Panc1 (cell line): ENCODE data around the gene EPYC. TPM values are rescaled to one million over a fixed set of nuclear protein-coding genes. Genes with fewer than 3 reads are reported as not detected.

Source experiments
- ATAC-seq: fragments of 200-7000 bp; cut with Tn5 transposase; 2 replicates; pipeline ENCODE4 v1.9.1; 2020; ENCODE audit warnings: mild to moderate bottlenecking, moderate library complexity
- BruUV-seq: library from RNA; stranded (reverse); fragments of 400-500 nt; replicated peaks from 2 replicates; lab custom pipeline; 2021; lab: Mats Ljungman, UMichigan
- CTCF ChIA-PET: fragments of 300-600 bp; sonication (Branson Sonifier 250); formaldehyde crosslinking; loops from one replicate; lab custom pipeline; 2022; ENCODE audit warnings: antibody characterized with exemption; lab: Charles Lee
- POLR2A ChIA-PET: fragments of 300-600 bp; sonication (Branson Sonifier 250); formaldehyde crosslinking; loops from one replicate; lab custom pipeline; 2022; ENCODE audit warnings: antibody characterized with exemption; lab: Charles Lee
- DNase-seq: peaks from one replicate; pipeline ENCODE4 v3.0.0-alpha.2; 2010; ENCODE audit warnings: low read depth, low spot score
- H3K27ac ChIP-seq: 2 replicates; pipeline ENCODE4 v1.5.1; 2011; ENCODE audit warnings: mild to moderate bottlenecking, low read length, inconsistent platforms
- H3K27me3 ChIP-seq: fragments of 200-500 bp; sonication (Bioruptor generic); 2 replicates; pipeline ENCODE4 v1.6.0; 2014; ENCODE audit warnings: low read length, inconsistent platforms; ENCODE audit not compliant: control insufficient read depth, insufficient read depth
- H3K36me3 ChIP-seq: fragments of 200-500 bp; sonication (Bioruptor generic); 2 replicates; pipeline ENCODE4 v1.5.1; 2014; ENCODE audit warnings: inconsistent platforms, mild to moderate bottlenecking, low read length, moderate library complexity; ENCODE audit not compliant: control insufficient read depth, insufficient read depth
- H3K4me1 ChIP-seq: 2 replicates; pipeline ENCODE4 v1.5.1; 2011; ENCODE audit warnings: inconsistent platforms, mild to moderate bottlenecking, low read length, moderate library complexity; ENCODE audit not compliant: control insufficient read depth, insufficient read depth
- H3K4me3 ChIP-seq, 2 experiments: 2 replicates each; pipeline ENCODE4 v1.5.1; 2011 to 2012; ENCODE audit warnings: low read depth in 2 of 2, low read length in 2 of 2, mild to moderate bottlenecking in 2 of 2, inconsistent platforms in 1 of 2, moderate library complexity in 1 of 2
- H3K9me3 ChIP-seq: fragments of 200-500 bp; sonication (Bioruptor generic); 2 replicates; pipeline ENCODE4 v1.5.1; 2014; ENCODE audit warnings: low read depth, mild to moderate bottlenecking, inconsistent platforms, low read length, moderate library complexity; ENCODE audit not compliant: control insufficient read depth, insufficient read depth
- CTCF ChIP-seq: fragments of 450-650 bp; IDR thresholded peaks from 2 replicates; pipeline ENCODE4 v1.5.1; 2017; ENCODE audit warnings: mild to moderate bottlenecking
- POLR2AphosphoS5 ChIP-seq: IDR thresholded peaks from 2 replicates; pipeline ENCODE4 v1.6.1; 2012; ENCODE audit warnings: mild to moderate bottlenecking, low read depth, low read length, moderate library complexity
- REST ChIP-seq, 2 experiments: IDR thresholded peaks; 2 replicates each; pipeline ENCODE4 v1.6.1; 2011 to 2012; ENCODE audit warnings: low read depth in 2 of 2, control low read depth in 1 of 2, low read length in 1 of 2, mild to moderate bottlenecking in 1 of 2, moderate library complexity in 1 of 2; ENCODE audit not compliant: insufficient read depth in 1 of 2
- SIN3A ChIP-seq: IDR thresholded peaks from 2 replicates; pipeline ENCODE4 v1.6.1; 2012; ENCODE audit warnings: low read depth, mild to moderate bottlenecking, low read length, moderate library complexity, borderline replicate concordance; ENCODE audit not compliant: insufficient read depth
- TCF7L2 ChIP-seq: IDR thresholded peaks from 2 replicates; pipeline ENCODE4 v1.6.1; 2011; ENCODE audit warnings: mild to moderate bottlenecking, low read depth, low read length, inconsistent platforms
- in situ Hi-C: cut with HindIII; loops from 2 replicates; pipeline ENCODE4 v1.10.0; 2016; ENCODE audit warnings: low sequenced_read_pairs, low pct_unique_long_range_greater_than_20kb
- intact Hi-C: fragments of 100-400 bp; cut with micrococcal nuclease; formaldehyde crosslinking; loops from one replicate; pipeline ENCODE4 v1.10.0; 2022; ENCODE audit not compliant: unreplicated experiment
- total RNA-seq: library from RNA; stranded (reverse); gene quantifications from one replicate; pipeline ENCODE4 v1.2.1, GENCODE V29; 2021; ENCODE audit not compliant: unreplicated experiment

Gene EPYC
- total RNA-seq, 1 experiment from 2014 or later, result not detected

GRCh38 chr12:90969851-90970250 is 34.9 kb downstream of the EPYC start:
- intact Hi-C loops, result no loop called here
- Histone ChIP-seq H3K27ac (no peak overlapping the region), H3K27me3 (no peaks in the 10 kb centered on the region), H3K4me3 (no peak overlapping the region), H3K36me3 (no peaks in the 10 kb centered on the region), H3K4me1 (no peaks in the 10 kb centered on the region), H3K9me3 (no peaks in the 10 kb centered on the region)
- no peak for TF ChIP-seq SIN3A
- TF ChIP-seq TCF7L2, result no peak
- TF ChIP-seq REST (IDR thresholded peaks at IDR 0.05; ENCODE audit: insufficient read depth in 1 of 2, low read depth in 2 of 2, low read length in 1 of 2), result no peak
- no peak for TF ChIP-seq CTCF
- TF ChIP-seq POLR2AphosphoS5, result no peak
- in situ Hi-C loops, result no loop called here
- no TSS peak for BruUV-seq
- ChIA-PET CTCF (no interaction called here), POLR2A (no interaction called here)
- no peak for DNase-seq
- ATAC-seq, result no peak

- Histone ChIP-seq H3K9me3 (no peaks in the 10 kb centered on the region), H3K4me1 (no peaks in the 10 kb centered on the region), H3K27ac (no peak overlapping the region), H3K27me3 (no peaks in the 10 kb centered on the region), H3K4me3 (no peak overlapping the region), H3K36me3 (no peaks in the 10 kb centered on the region)
- no peak for DNase-seq
- no TSS peak for BruUV-seq
- TF ChIP-seq CTCF (no peak), SIN3A (no peak), REST (IDR thresholded peaks at IDR 0.05; ENCODE audit: insufficient read depth in 1 of 2, low read depth in 2 of 2, low read length in 1 of 2) (no peak), POLR2AphosphoS5 (no peak), TCF7L2 (no peak)
- POLR2A ChIA-PET, result no interaction called here
- intact Hi-C loops (no loop called here), in situ Hi-C loops (no loop called here)
- ATAC-seq, result no peak
- CTCF ChIA-PET, result interaction anchor here (0.6 kb wide), 1 partner anchor 22 kb away, joined by 3 read pairs; no protein-coding TSS in a partner anchor
These were observed 35.4 kb downstream of the EPYC start for GRCh38 chr12:90969346-90969745.
